Naive thymus-derived CD4-positive, alpha-beta T cell (primary cell): ENCODE data around the gene RNF166. TPM values are rescaled to one million over a fixed set of nuclear protein-coding genes. Genes with fewer than 3 reads are reported as not detected.
"Not testable (repeated sequence)": the region's sequence is repeated elsewhere in the genome, so short reads cannot be mapped to it uniquely, and the experiment has no call there.

Source experiments
- ATAC-seq: fragments of 150-1000 bp; cut with Tn5 transposase; 2 replicates; pipeline ENCODE4 v1.10.0; 2021; ENCODE audit warnings: mild to moderate bottlenecking, moderate library complexity
- CTCF ChIA-PET: fragments of 350-600 bp; sonication (Branson Sonifier 250); formaldehyde crosslinking; loops from one replicate; lab custom pipeline; 2021; ENCODE audit warnings: antibody characterized with exemption; lab: Charles Lee
- POLR2A ChIA-PET: fragments of 350-600 bp; sonication (Branson Sonifier 250); formaldehyde crosslinking; loops from one replicate; lab custom pipeline; 2021; ENCODE audit warnings: antibody characterized with exemption, inconsistent platforms; lab: Charles Lee
- DNase-seq, 9 donors: peaks; one replicate each; pipeline versions ENCODE4 v3.0.0 to v3.0.0-alpha.2; 2020 to 2022; ENCODE audit warnings: mixed read lengths in 1 of 9
- H3K27ac ChIP-seq: one replicate; pipeline ENCODE4 v1.7.0; 2013; ENCODE audit warnings: mild to moderate bottlenecking, low read depth, low read length, moderate library complexity
- H3K27me3 ChIP-seq, 2 donors: one replicate each; pipeline ENCODE4 v1.7.0; 2013; ENCODE audit warnings: low read length in 2 of 2, mild to moderate bottlenecking in 2 of 2, moderate library complexity in 2 of 2; ENCODE audit not compliant: control insufficient read depth in 2 of 2, insufficient read depth in 2 of 2
- H3K36me3 ChIP-seq, 3 experiments: 1 replicate in 2 of 3; 2 replicates in 1 of 3; pipeline ENCODE4 v1.7.0; 2013; ENCODE audit warnings: low read length in 3 of 3, mild to moderate bottlenecking in 3 of 3, moderate library complexity in 1 of 3; ENCODE audit not compliant: insufficient read depth in 3 of 3, control insufficient read depth in 2 of 3
- H3K4me1 ChIP-seq, 2 donors: one replicate each; pipeline ENCODE4 v1.7.0; 2013; ENCODE audit warnings: low read length in 2 of 2, mild to moderate bottlenecking in 2 of 2, moderate library complexity in 1 of 2; ENCODE audit not compliant: control insufficient read depth in 2 of 2, insufficient read depth in 2 of 2
- H3K4me3 ChIP-seq: 2 replicates; pipeline ENCODE4 v1.7.0; 2013; ENCODE audit warnings: mild to moderate bottlenecking, low read length
- H3K9me3 ChIP-seq, 3 experiments: 1 replicate in 2 of 3; 2 replicates in 1 of 3; pipeline ENCODE4 v1.7.0; 2013; ENCODE audit warnings: low read length in 3 of 3; ENCODE audit not compliant: control insufficient read depth in 2 of 3
- H3K27ac Mint-ChIP-seq, 9 donors: one replicate each; pipeline ENCODE4 v1.8.0; 2020 to 2022; ENCODE audit warnings: mixed read lengths in 9 of 9, mild to moderate bottlenecking in 8 of 9, moderate library complexity in 5 of 9, inconsistent platforms in 2 of 9
- H3K27me3 Mint-ChIP-seq, 5 donors: one replicate each; pipeline ENCODE4 v1.8.0; 2021 to 2022; ENCODE audit warnings: mixed read lengths in 5 of 5, mild to moderate bottlenecking in 1 of 5
- H3K36me3 Mint-ChIP-seq, 5 donors: one replicate each; pipeline ENCODE4 v1.8.0; 2020 to 2022; ENCODE audit warnings: mixed read lengths in 5 of 5, mild to moderate bottlenecking in 3 of 5, inconsistent platforms in 1 of 5
- H3K4me1 Mint-ChIP-seq, 7 donors: one replicate each; pipeline ENCODE4 v1.8.0; 2020 to 2022; ENCODE audit warnings: mixed read lengths in 7 of 7, mild to moderate bottlenecking in 3 of 7, inconsistent platforms in 1 of 7
- H3K4me3 Mint-ChIP-seq, 10 donors: one replicate each; pipeline ENCODE4 v1.8.0; 2020 to 2022; ENCODE audit warnings: mild to moderate bottlenecking in 10 of 10, mixed read lengths in 10 of 10, moderate library complexity in 6 of 10, inconsistent platforms in 2 of 10
- H3K9me3 Mint-ChIP-seq, 11 donors: one replicate each; pipeline ENCODE4 v1.8.0; 2020 to 2022; ENCODE audit warnings: mixed read lengths in 11 of 11, mild to moderate bottlenecking in 4 of 11, inconsistent platforms in 1 of 11, moderate library complexity in 1 of 11
- intact Hi-C, 2 donors: fragments of 100-400 bp; cut with micrococcal nuclease; formaldehyde crosslinking; loops; one replicate each; pipeline ENCODE4 v1.15.1; 2023
- polyA plus RNA-seq, 2 donors: library from polyadenylated mRNA; unstranded; fragments of 300-500 nt; fragmentation: Illumina TruSeq; gene quantifications; one replicate each; pipeline ENCODE4 v1.2.3, GENCODE V29; 2021
- total RNA-seq, 6 experiments: library from RNA in 5 of 6; stranded (reverse) in 5 of 6; gene quantifications; 1 replicate in 5 of 6; 2 replicates in 1 of 6; pipeline ENCODE4 v1.2.3 and lab custom pipeline; 2021 to 2026

Gene RNF166
- total and polyA plus RNA-seq, 7 experiments from 2014 or later = 67.7 to 324 (median 100) TPM

- POLR2A ChIA-PET = no interaction called here
- Histone ChIP-seq H3K4me3 (no peak overlapping the region), H3K9me3 (no peaks in the 10 kb centered on the region), H3K4me1 (no peaks in the 10 kb centered on the region), H3K27ac (no peak overlapping the region), H3K36me3 (peaks cover 0 to 25% (median 5%) of the 10 kb centered on the region in 3 experiments), H3K27me3 (no peaks in the 10 kb centered on the region)
- DNase-seq = no peak
- Mint-ChIP-seq H3K36me3 (peaks cover 0 to 8% (median 0%) of the 10 kb centered on the region in 5 donors), H3K27me3 (no peaks in the 10 kb centered on the region), H3K27ac (no peak overlapping the region), H3K4me3 (no peak overlapping the region), H3K4me1 (peaks cover 0 to 4% (median 0%) of the 10 kb centered on the region in 7 donors), H3K9me3 (no peaks in the 10 kb centered on the region)
- CTCF ChIA-PET = interaction anchor here (1.4 kb wide), 1 partner anchor 32 kb away, joined by 6 read pairs; no protein-coding TSS in a partner anchor
- intact Hi-C loops = no loop called here
- no peak for ATAC-seq
Observed at GRCh38 chr16:88672776-88673175, 33.4 kb downstream of the RNF166 start.

- intact Hi-C loops = no loop called here
- ATAC-seq (no peak), DNase-seq (no peak)
- Mint-ChIP-seq H3K27ac (peak overlapping the region in 1 of 9 donors; percentile 21), H3K27me3 (no peaks in the 10 kb centered on the region), H3K9me3 (no peaks in the 10 kb centered on the region), H3K36me3 (peaks cover 0 to 12% (median 0%) of the 10 kb centered on the region in 5 donors), H3K4me1 (peaks cover 0 to 5% (median 0%) of the 10 kb centered on the region in 7 donors), H3K4me3 (no peak overlapping the region)
- no peaks in the 10 kb centered on the region for H3K27me3 ChIP-seq
- H3K27ac ChIP-seq = no peak overlapping the region
- ChIA-PET CTCF (interaction anchor here (1.4 kb wide), 1 partner anchor 33 kb away, joined by 6 read pairs; no protein-coding TSS in a partner anchor), POLR2A (interaction anchor here (0.9 to 1.1 kb wide), 3 partner anchors 8 to 22 kb away, joined by 3 to 6 read pairs (median 3); no protein-coding TSS in a partner anchor)
- H3K9me3 ChIP-seq = no peaks in the 10 kb centered on the region
- H3K36me3 ChIP-seq = peaks cover 0 to 16% (median 0%) of the 10 kb centered on the region in 3 experiments
- no peaks in the 10 kb centered on the region for H3K4me1 ChIP-seq
- no peak overlapping the region for H3K4me3 ChIP-seq
Observed at GRCh38 chr16:88671806-88672205, 34.4 kb downstream of the RNF166 start.

GRCh38 chr16:88669980-88670379, 36.2 kb downstream of the RNF166 start:
- no peaks in the 10 kb centered on the region for H3K27me3 ChIP-seq
- intact Hi-C loops = no loop called here
- H3K4me3 ChIP-seq = no peak overlapping the region
- H3K36me3 Mint-ChIP-seq = peaks cover 0 to 12% (median 0%) of the 10 kb centered on the region in 5 donors
- no peak overlapping the region for H3K27ac ChIP-seq
- no peaks in the 10 kb centered on the region for H3K4me1 ChIP-seq
- H3K27ac Mint-ChIP-seq = no peak overlapping the region
- ATAC-seq = no peak
- peaks cover 0 to 2% (median 0%) of the 10 kb centered on the region in 3 experiments for H3K36me3 ChIP-seq
- no peaks in the 10 kb centered on the region for H3K9me3 ChIP-seq
- no peaks in the 10 kb centered on the region for H3K27me3 Mint-ChIP-seq
- H3K4me1 Mint-ChIP-seq = peaks cover 0 to 7% (median 2%) of the 10 kb centered on the region in 7 donors
- no peak for DNase-seq
- H3K9me3 Mint-ChIP-seq = no peaks in the 10 kb centered on the region
- ChIA-PET CTCF (interaction anchor here (0.7 kb wide), 2 partner anchors 22 to 51 kb away, joined by 3 read pairs; no protein-coding TSS in a partner anchor), POLR2A (interaction anchor here (0.7 to 1.4 kb wide), 3 partner anchors 11 to 31 kb away, joined by 3 to 4 read pairs (median 3); no protein-coding TSS in a partner anchor)
- H3K4me3 Mint-ChIP-seq = no peak overlapping the region

- intact Hi-C loops, H3K27ac ChIP-seq, H3K27me3 Mint-ChIP-seq, H3K27ac Mint-ChIP-seq, H3K4me1 ChIP-seq, H3K4me3 Mint-ChIP-seq, H3K9me3 ChIP-seq, DNase-seq, H3K9me3 Mint-ChIP-seq, ATAC-seq, H3K27me3 ChIP-seq, H3K36me3 ChIP-seq, H3K4me3 ChIP-seq: not testable (repeated sequence)
- peaks cover 0 to 12% (median 5%) of the 10 kb centered on the region in 7 donors for H3K4me1 Mint-ChIP-seq
- ChIA-PET POLR2A (interaction anchor here (0.7 to 1.4 kb wide), 3 partner anchors 12 to 32 kb away, joined by 3 to 4 read pairs (median 3); no protein-coding TSS in a partner anchor), CTCF (interaction anchor here (0.7 kb wide), 1 partner anchor 51 kb away, joined by 3 read pairs; no protein-coding TSS in a partner anchor)
- H3K36me3 Mint-ChIP-seq = peaks cover 0 to 12% (median 0%) of the 10 kb centered on the region in 5 donors
Observed at GRCh38 chr16:88669493-88669892, 36.7 kb downstream of the RNF166 start.

- Mint-ChIP-seq H3K36me3 (peaks cover 0 to 9% (median 0%) of the 10 kb centered on the region in 5 donors), H3K27me3 (no peaks in the 10 kb centered on the region), H3K27ac (peak overlapping the region in 1 of 9 donors; percentile 5), H3K9me3 (no peaks in the 10 kb centered on the region), H3K4me1 (peaks cover 0 to 15% (median 8%) of the 10 kb centered on the region in 7 donors), H3K4me3 (no peak overlapping the region)
- ATAC-seq (no peak), DNase-seq (no peak)
- Histone ChIP-seq H3K4me3 (no peak overlapping the region), H3K4me1 (peaks cover under 1 to 4% of the 10 kb centered on the region in 2 donors), H3K27me3 (no peaks in the 10 kb centered on the region), H3K36me3 (peaks cover 0 to 6% (median 0%) of the 10 kb centered on the region in 3 experiments), H3K27ac (no peak overlapping the region), H3K9me3 (no peaks in the 10 kb centered on the region)
- intact Hi-C loops = no loop called here
- ChIA-PET CTCF (no interaction called here), POLR2A (interaction anchor here (1.2 kb wide), 1 partner anchor 18 kb away, joined by 4 read pairs; no protein-coding TSS in a partner anchor)
Observed at GRCh38 chr16:88667461-88667860, 38.7 kb downstream of the RNF166 start.

GRCh38 chr16:88665570-88665969, 40.6 kb downstream of the RNF166 start:
- Mint-ChIP-seq H3K4me3 (peak overlapping the region in 1 of 10 donors; percentile 16), H3K4me1 (peaks cover 12 to 27% (median 17%) of the 10 kb centered on the region in 7 donors), H3K27me3 (no peaks in the 10 kb centered on the region), H3K9me3 (no peaks in the 10 kb centered on the region), H3K27ac (no peak overlapping the region), H3K36me3 (peaks cover 0 to 9% (median 0%) of the 10 kb centered on the region in 5 donors)
- no peaks in the 10 kb centered on the region for H3K9me3 ChIP-seq
- ATAC-seq (no peak), DNase-seq (no peak)
- POLR2A ChIA-PET = interaction anchor here (0.6 to 4.0 kb wide), 3 partner anchors 38 to 124 kb away, joined by 3 to 33 read pairs (median 3); no protein-coding TSS in a partner anchor
- no peaks in the 10 kb centered on the region for H3K27me3 ChIP-seq
- peaks cover 8% of the 10 kb centered on the region in 2 donors for H3K4me1 ChIP-seq
- H3K36me3 ChIP-seq = peaks cover 0 to 6% (median 0%) of the 10 kb centered on the region in 3 experiments
- no peak overlapping the region for H3K4me3 ChIP-seq
- CTCF ChIA-PET = interaction anchor here (0.7 kb wide), 1 partner anchor 15 kb away, joined by 4 read pairs; no protein-coding TSS in a partner anchor
- intact Hi-C loops = no loop called here
- H3K27ac ChIP-seq = no peak overlapping the region
